OCI-M2 (cell line): ENCODE measurements around the gene IFNGR1.
"Not testable (repeated sequence)": the region's sequence is repeated elsewhere in the genome, so short reads cannot be mapped to it uniquely, and the experiment has no call there.

Source experiments
- DNase-seq: peaks from one replicate; lab custom pipeline; 2025; ENCODE audit not compliant: unreplicated experiment; lab: John Stamatoyannopoulos, UW

The IFNGR1 gene

DNA sequence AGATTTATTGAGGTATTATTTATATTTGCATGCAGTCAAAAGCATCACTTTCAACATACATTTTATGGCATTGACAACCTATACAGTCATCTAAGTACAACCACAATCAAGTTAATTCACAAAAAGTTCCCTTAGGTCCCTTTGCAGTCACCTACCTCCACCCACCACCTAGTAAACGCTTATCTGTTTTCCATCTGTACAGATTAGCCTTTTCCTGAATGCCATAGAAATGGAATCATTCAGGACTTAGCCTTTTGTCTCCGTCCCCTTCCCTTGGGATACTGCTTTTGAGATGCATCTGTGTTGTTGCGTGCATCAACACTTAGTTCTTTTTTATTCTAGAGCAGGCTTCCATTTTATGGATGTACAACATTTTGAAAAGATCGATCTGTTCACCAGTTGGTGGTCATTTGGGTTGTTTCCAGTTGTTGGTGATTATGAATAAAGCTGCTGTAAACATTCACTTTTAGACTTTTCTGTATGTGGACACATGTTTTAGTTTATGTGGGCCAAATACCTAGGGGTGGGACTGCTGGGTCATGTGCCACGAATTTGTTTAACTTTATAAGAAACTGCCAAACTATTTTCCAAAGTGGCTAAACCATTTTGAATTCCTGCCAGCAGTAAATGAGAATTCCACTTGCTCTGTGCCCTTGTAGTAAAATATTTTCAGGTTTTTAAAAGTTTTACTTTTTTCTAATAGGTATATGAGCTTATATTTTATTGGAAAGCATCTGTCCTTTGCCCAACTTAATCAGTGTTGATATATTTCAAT, 17.6 kb upstream of the IFNGR1 start:
- DNase-seq, result no peak

DNA sequence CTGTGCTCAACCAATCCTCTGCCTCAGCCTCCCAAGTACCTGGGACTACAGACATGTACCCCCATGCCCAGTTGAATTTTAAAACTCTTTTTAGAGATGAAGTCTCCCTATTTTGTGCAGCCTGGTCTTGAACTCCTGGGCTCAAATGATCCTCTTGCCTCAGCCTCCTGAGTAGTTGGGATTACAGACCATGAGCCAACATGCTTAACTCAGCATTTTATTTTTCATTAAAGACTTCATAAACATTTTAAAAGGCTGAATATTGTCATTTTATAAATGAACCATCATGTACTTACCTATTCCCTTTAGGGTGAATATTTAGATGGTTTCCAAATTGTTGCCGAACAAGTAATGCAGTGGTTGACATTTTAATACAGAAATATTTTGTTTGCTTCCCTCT, 16.5 kb upstream of the IFNGR1 start:
- DNase-seq, result no peak

- DNase-seq, result no peak
Observed at GRCh38 chr6:137233911-137234863, 15.0 kb upstream of the IFNGR1 start.

GRCh38 chr6:137231895-137232294, 12.7 kb upstream of the IFNGR1 start:
- no peak for DNase-seq

DNA sequence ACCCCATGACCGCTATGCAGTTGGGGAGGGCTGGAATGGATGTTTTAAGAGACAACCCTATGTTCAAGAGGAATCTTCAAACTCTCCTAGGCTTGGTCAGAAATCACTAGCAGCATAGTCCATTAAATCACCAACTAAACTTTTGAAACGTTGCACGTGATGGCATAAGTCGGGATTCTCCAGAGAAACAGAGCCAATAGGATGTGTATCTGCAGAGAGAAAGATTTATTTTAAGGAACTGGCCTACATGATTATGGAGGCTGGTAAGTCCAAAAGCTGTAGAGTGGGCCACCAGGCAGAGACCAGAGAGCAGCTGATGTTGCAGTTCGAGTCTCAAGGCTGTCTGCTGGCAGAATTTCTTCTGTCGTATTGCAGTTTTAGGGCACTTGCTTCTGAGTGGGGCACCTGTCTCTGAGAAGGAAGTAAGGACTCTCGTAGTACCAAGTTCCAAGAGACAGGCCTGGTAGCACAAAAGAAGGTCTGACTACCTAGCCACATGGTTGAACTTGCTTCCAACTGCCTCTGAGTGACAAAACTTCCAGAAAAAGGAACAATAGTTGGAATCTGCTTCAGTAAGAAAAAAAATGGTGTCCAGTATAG, 11.9 kb upstream of the IFNGR1 start:
- no peak for DNase-seq

DNA sequence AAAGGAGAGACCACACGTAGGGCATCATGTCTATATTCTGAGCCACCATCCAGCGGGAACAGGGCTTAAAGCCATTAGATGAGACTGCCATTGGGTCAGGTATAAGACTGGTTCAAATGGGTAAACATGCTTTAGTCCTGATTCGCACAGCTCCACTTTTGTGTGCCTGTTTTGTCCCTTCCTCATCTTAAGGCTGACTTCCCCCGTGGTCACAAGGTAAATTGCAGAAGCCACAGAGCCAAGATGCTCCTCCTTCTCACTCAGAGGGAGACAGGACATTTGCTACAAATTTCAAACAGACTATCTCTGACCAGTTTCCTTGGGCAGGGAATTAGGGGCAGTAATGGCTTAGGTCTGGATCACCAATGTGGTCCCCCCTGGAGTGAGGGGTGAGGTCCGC, 11.4 kb upstream of the IFNGR1 start:
- no peak for DNase-seq

GRCh38 chr6:137229075-137229759, 10.0 kb upstream of the IFNGR1 start:
- DNase-seq, result no peak

- no peak for DNase-seq
Observed at GRCh38 chr6:137227871-137228302, 8.7 kb upstream of the IFNGR1 start.

- no peak for DNase-seq
Observed at GRCh38 chr6:137226697-137227096, 7.5 kb upstream of the IFNGR1 start.

DNA sequence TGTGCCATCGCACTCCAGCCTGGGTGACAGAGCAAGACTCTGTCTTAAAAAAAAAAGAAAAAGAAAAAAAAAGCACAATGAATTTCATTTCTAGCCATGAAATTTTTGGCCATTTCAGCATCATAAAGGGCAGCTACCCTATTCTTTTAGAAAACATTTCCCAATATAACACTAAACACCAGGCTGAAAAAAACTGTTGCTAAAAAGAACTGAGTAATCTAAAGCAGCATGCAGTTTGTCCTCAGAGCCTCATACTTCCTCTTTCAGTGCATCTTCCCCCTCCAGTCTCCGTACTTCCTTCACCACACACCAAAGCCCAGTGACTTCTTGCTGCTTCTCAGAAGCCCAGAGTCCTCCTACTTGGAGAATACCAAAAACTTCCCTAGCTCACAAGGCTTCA, 5.6 kb upstream of the IFNGR1 start:
- DNase-seq, result no peak

DNA sequence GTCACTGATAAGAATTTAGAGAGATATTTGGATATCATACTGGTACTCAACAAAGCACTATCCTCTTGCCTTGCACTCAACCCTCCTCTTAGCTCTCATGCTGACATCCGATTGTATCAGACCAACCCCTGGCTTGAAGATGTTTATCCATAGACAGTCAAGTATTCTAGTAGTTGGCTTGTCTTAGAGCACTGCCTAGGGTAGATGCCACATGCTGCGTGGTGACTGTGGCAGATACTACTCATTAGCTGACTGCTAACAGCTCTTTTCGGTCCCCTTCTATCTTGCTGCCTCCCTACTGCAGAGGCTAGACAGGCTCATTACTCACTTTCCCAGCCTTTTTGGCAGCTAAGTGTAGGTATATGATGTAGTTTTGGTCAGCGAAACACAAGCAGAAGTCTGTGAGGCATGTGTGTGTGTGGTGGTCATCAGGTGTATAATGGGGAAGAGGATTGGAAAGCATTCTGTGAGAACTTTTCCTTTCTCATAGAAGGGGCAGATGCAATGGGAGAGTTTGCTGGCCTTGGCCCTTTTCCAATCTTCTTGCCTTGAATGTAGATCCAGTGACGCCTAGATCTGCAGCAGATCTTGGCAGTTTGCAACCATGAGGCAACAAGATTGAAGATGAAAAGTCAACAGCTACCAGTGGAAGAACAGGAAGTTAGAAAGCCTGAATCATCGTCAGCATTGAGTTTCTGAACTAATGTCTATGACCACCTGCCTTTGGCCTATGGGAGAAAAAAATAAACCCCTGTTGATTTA, 4.4 kb upstream of the IFNGR1 start:
- DNase-seq, result no peak

GRCh38 chr6:137222381-137222780, 3.2 kb upstream of the IFNGR1 start:
- no peak for DNase-seq

DNA sequence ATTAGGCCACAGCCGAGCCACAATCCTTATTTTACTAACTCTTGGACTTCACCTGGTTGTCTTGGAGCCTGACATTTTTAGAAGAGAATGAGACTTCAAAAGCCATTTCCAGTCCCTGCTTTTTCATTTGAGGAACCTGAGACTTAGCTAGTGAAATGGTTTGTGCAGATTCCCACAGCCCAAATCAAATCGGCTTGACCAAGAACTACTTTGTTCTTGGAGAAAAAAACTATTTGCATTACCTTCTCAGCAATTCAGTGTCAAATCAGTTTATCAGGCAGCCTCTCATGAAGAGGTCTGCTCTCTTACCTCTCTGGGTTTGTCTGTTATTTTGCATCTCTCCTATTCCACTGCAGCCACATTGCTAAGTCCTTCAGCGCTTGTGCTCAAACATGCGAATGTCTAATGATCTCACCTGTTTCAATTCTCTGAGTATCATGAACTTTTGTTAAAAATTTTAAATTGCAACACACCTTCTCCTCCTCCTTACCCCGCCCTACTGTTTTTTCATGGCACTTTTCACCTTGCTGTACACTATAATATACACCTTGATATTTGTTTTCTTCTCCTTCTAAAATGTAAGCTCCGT, 573 bp upstream of the IFNGR1 start:
- no peak for DNase-seq

- DNase-seq, result no peak
Observed at GRCh38 chr6:137218473-137218916, 690 bp downstream of the IFNGR1 start.

DNA sequence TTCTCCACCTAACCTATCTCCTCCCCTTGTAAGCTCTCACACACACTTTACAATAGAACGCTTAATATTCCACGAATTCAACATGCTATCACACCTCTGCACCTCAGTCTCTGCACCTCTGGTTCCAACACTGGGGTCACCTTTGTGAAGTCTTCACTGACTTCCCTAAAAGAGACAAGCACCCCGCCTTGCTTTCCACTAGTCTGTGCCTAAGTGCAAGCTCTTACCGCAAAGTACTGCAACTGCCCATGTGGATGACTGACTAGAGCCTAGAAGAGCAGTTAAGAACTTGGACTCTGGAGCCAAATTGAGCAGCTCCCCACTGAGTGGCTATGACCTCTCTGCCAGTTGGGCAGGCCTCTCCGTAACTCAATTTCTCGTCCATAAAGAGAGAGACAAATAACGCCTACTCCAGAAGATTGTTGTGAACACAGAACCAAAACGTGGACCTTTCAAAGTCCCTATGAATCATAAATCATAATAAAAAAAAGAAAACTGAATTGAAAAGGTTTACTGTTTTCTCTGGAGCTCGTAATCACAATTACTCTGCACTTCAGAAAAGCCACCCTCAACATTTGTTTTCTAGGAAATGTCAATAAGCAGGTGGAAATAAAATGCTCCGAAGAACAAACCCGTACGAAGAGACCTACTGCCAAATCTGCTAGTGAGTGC, 1.2 kb downstream of the IFNGR1 start:
- no peak for DNase-seq

- no peak for DNase-seq
Observed at GRCh38 chr6:137216875-137217553, 2.2 kb downstream of the IFNGR1 start.

DNA sequence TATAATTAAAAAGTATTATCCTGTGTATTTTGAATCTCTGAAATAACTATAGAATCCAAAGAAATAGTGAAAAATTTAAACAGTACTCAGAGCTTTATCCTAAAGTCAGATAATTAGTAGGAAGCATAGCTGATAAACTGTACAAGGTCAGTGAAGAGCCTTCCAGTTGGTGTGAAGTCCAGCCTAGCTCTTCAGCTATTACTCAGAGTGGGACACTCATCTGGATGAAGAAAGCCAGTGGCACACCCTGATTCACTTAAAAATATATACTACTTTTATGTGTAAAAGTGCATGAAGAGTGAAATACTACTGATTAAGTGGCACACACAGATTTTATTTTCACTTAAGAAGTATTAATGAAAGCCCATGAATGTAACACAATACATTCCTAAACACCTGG, 3.1 kb downstream of the IFNGR1 start:
- DNase-seq, result no peak

DNA sequence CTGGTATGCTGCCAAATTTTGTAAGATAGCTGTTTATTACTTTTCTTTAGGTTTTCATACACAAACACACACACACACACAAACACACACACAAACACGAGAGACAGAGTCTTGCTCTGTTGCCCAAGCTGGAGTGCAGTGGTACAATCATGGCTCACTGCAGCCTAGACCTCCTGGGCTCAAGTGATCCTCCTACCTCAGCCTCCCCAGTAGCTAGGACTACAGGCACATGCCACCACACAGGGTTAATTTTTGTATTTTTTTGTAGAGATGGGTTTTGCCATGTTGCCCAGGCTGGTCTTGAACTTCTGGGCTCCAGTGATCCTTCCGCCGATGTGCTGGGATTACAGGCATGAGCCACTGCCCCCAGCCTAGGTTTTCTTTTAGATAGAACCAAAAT, 3.6 kb downstream of the IFNGR1 start:
- DNase-seq, result not testable (repeated sequence)

DNA sequence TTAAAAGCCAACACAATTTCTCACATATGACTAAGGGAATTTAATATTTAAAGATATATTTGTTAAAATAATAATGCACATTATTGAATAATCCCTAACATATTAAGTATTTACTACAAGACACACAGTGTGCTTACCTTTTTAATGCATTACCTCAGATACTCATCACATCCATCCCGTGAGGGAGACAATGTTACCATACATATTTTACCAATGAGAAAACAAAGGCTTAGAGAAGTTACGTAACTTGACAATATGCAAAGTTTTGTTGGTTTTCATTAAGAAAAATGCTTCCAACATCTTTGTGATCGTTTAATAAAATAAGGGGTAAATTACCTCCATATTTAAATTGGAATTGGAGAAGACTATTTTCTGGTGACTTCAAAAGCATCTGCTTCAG, 4.3 kb downstream of the IFNGR1 start:
- DNase-seq, result no peak
